OCI-LY1 (cell line): ENCODE measurements around the gene NNT.
"Not testable (repeated sequence)": the region's sequence is repeated elsewhere in the genome, so short reads cannot be mapped to it uniquely, and the experiment has no call there.

Source experiments
- H2AFZ ChIP-seq: fragments of 200-600 bp; sonication (generic), shearing (Covaris generic); 2 replicates; pipeline ENCODE4 v1.6.0; 2014; ENCODE audit warnings: antibody characterized with exemption, mild to moderate bottlenecking, low read length
- H3F3A ChIP-seq: fragments of 200-600 bp; sonication (generic), shearing (Covaris generic); 2 replicates; pipeline ENCODE4 v1.6.0; 2014; ENCODE audit warnings: mild to moderate bottlenecking, antibody characterized with exemption, low read length, moderate library complexity; ENCODE audit not compliant: insufficient read depth
- H3K27ac ChIP-seq: fragments of 200-600 bp; sonication (generic); 2 replicates; pipeline ENCODE4 v1.5.1; 2014; ENCODE audit warnings: low read length, mixed run types, mild to moderate bottlenecking, low read depth; ENCODE audit not compliant: poor library complexity, severe bottlenecking
- H3K27me3 ChIP-seq: fragments of 200-600 bp; sonication (generic); 2 replicates; pipeline ENCODE4 v1.6.0; 2014; ENCODE audit warnings: antibody characterized with exemption, mild to moderate bottlenecking, low read length, moderate library complexity; ENCODE audit not compliant: insufficient read depth
- H3K36me3 ChIP-seq: fragments of 200-600 bp; sonication (generic); 2 replicates; pipeline ENCODE4 v1.6.1; 2014; ENCODE audit warnings: mild to moderate bottlenecking, antibody characterized with exemption, low read length, moderate library complexity, mixed read lengths; ENCODE audit not compliant: insufficient read depth
- H3K4me1 ChIP-seq: fragments of 200-600 bp; sonication (generic); 2 replicates; pipeline ENCODE4 v1.5.1; 2014; ENCODE audit warnings: mild to moderate bottlenecking, low read length, moderate library complexity; ENCODE audit not compliant: insufficient read depth, severe bottlenecking
- H3K4me2 ChIP-seq: fragments of 200-600 bp; sonication (generic), shearing (Covaris generic); 2 replicates; pipeline ENCODE4 v1.6.1; 2014; ENCODE audit warnings: low read length
- H3K4me3 ChIP-seq: fragments of 200-600 bp; sonication (generic); 2 replicates; pipeline ENCODE4 v1.5.1; 2014; ENCODE audit warnings: low read length, low read depth, mild to moderate bottlenecking, mixed read lengths; ENCODE audit not compliant: poor library complexity, severe bottlenecking
- H3K79me2 ChIP-seq: fragments of 200-600 bp; shearing (Covaris generic); 2 replicates; pipeline ENCODE4 v1.6.1; 2016; ENCODE audit warnings: mixed run types, low read length, mixed read lengths; ENCODE audit not compliant: insufficient read depth
- H3K9ac ChIP-seq: fragments of 200-600 bp; sonication (generic), shearing (Covaris generic); 2 replicates; pipeline ENCODE4 v1.6.1; 2014; ENCODE audit warnings: mild to moderate bottlenecking, low read length, mixed read lengths
- H3K9me2 ChIP-seq: fragments of 200-600 bp; sonication (generic), shearing (Covaris generic); 2 replicates; pipeline ENCODE4 v1.6.1; 2014; ENCODE audit warnings: low read depth, mild to moderate bottlenecking, low read length, mixed read lengths
- H3K9me3 ChIP-seq: fragments of 200-600 bp; shearing (Covaris generic); 2 replicates; pipeline ENCODE4 v1.6.1; 2014; ENCODE audit warnings: low read length, mixed read lengths
- H4K20me1 ChIP-seq: fragments of 200-600 bp; sonication (generic), shearing (Covaris generic); 2 replicates; pipeline ENCODE4 v1.6.0; 2016; ENCODE audit warnings: mild to moderate bottlenecking, low read length; ENCODE audit not compliant: insufficient read depth
- EZH2 ChIP-seq: fragments of 200-600 bp; sonication (generic), shearing (Covaris generic); IDR thresholded peaks from 2 replicates; pipeline ENCODE4 v1.8.0; 2017; ENCODE audit warnings: borderline replicate concordance, mixed run types, mild to moderate bottlenecking, antibody characterized with exemption, low read length, moderate library complexity, mixed read lengths
- TF ChIP-seq, protein P1 (sequence below): fragments of 200-600 bp; sonication (generic), shearing (Covaris generic); IDR thresholded peaks from 2 replicates; pipeline ENCODE4 v1.5.1; 2017; ENCODE audit warnings: mild to moderate bottlenecking, antibody characterized with exemption, low read length, moderate library complexity, mixed read lengths

NNT gene

DNA sequence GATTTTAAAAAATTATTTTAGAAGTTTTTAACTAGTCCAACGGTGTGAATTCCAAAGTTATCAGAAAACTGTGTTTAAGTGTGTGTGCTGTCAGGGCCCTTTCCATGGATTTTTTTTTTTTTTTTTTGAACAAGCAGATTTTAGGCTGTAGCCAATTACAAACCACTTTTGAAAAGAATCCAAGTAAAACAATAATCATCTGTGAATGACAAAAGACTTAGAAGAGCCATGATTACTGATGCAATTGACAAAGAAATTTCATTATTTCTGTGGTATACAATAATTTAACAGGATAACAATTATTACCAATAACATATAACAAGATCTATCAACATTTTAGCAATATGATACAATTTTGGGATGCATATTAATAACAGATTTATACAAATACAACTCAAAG is 29.9 kb upstream of the NNT start:
- H2AFZ ChIP-seq, result no peak overlapping the region
- no peaks in the 10 kb centered on the region for H3K27me3 ChIP-seq
- no peaks in the 10 kb centered on the region for H3K9me3 ChIP-seq
- no peaks in the 10 kb centered on the region for H3K4me1 ChIP-seq
- no peak overlapping the region for H3K9ac ChIP-seq
- H3K4me2 ChIP-seq, result no peak overlapping the region
- H4K20me1 ChIP-seq, result no peaks in the 10 kb centered on the region
- H3K79me2 ChIP-seq, result no peaks in the 10 kb centered on the region
- no peaks in the 10 kb centered on the region for H3K9me2 ChIP-seq
- no peak overlapping the region for H3K27ac ChIP-seq
- no peak overlapping the region for H3K4me3 ChIP-seq
- no peaks in the 10 kb centered on the region for H3F3A ChIP-seq
- TF ChIP-seq, protein P1, sequence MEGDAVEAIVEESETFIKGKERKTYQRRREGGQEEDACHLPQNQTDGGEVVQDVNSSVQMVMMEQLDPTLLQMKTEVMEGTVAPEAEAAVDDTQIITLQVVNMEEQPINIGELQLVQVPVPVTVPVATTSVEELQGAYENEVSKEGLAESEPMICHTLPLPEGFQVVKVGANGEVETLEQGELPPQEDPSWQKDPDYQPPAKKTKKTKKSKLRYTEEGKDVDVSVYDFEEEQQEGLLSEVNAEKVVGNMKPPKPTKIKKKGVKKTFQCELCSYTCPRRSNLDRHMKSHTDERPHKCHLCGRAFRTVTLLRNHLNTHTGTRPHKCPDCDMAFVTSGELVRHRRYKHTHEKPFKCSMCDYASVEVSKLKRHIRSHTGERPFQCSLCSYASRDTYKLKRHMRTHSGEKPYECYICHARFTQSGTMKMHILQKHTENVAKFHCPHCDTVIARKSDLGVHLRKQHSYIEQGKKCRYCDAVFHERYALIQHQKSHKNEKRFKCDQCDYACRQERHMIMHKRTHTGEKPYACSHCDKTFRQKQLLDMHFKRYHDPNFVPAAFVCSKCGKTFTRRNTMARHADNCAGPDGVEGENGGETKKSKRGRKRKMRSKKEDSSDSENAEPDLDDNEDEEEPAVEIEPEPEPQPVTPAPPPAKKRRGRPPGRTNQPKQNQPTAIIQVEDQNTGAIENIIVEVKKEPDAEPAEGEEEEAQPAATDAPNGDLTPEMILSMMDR, result no peak
- no peak for TF ChIP-seq EZH2
- H3K36me3 ChIP-seq, result peaks cover 13% of the 10 kb centered on the region

- H3K27ac ChIP-seq, H3K27me3 ChIP-seq, H3K9me3 ChIP-seq, H3K4me1 ChIP-seq, H3F3A ChIP-seq, H3K9ac ChIP-seq, H3K79me2 ChIP-seq, H3K4me2 ChIP-seq, H3K4me3 ChIP-seq, H4K20me1 ChIP-seq, H3K9me2 ChIP-seq, H2AFZ ChIP-seq: not testable (repeated sequence)
- H3K36me3 ChIP-seq, result peaks cover 13% of the 10 kb centered on the region
Measured at GRCh38 chr5:43580402-43581210, 22.4 kb upstream of the NNT start.

GRCh38 chr5:43581398-43581797 is 21.6 kb upstream of the NNT start:
- H3K79me2 ChIP-seq, result no peaks in the 10 kb centered on the region
- no peak overlapping the region for H3K27ac ChIP-seq
- no peak overlapping the region for H3K4me3 ChIP-seq
- H3K4me1 ChIP-seq, result no peaks in the 10 kb centered on the region
- no peaks in the 10 kb centered on the region for H3F3A ChIP-seq
- H4K20me1 ChIP-seq, result no peaks in the 10 kb centered on the region
- no peaks in the 10 kb centered on the region for H3K9me2 ChIP-seq
- H3K27me3 ChIP-seq, result no peaks in the 10 kb centered on the region
- TF ChIP-seq, protein P1, result no peak
- TF ChIP-seq EZH2, result no peak
- peaks cover 7% of the 10 kb centered on the region for H3K36me3 ChIP-seq
- no peak overlapping the region for H3K9ac ChIP-seq
- no peak overlapping the region for H3K4me2 ChIP-seq
- H2AFZ ChIP-seq, result no peak overlapping the region
- H3K9me3 ChIP-seq, result no peaks in the 10 kb centered on the region
